SK-N-SH (cell line): ENCODE results near the gene NUP50. TPM values are rescaled to one million over a fixed set of nuclear protein-coding genes. Genes with fewer than 3 reads are reported as not detected.

Experiments
- CTCF ChIA-PET: fragments of 300-600, 350-600 bp; formaldehyde crosslinking; extraction: SDS; loops from one replicate; lab custom pipeline; 2021; lab: Yijun Ruan, JAX
- POLR2A ChIA-PET: fragments of 350-600 bp; sonication (Branson Sonifier 250); formaldehyde crosslinking; extraction: SDS; loops from one replicate; lab custom pipeline; 2020; ENCODE audit warnings: antibody characterized with exemption, inconsistent platforms; lab: Yijun Ruan, JAX
- DNase-seq: peaks from one replicate; pipeline ENCODE4 v3.0.0; 2012
- H2AFZ ChIP-seq: fragments of 200-600 bp; sonication (generic); 2 replicates; pipeline ENCODE4 v1.8.1; 2016; ENCODE audit warnings: antibody characterized with exemption, mild to moderate bottlenecking, low read depth
- H3F3A ChIP-seq: fragments of 200-600 bp; sonication (generic); replicated peaks from 2 replicates; pipeline ENCODE3; 2016; ENCODE audit warnings: antibody characterized with exemption, mild to moderate bottlenecking; ENCODE audit not compliant: insufficient read depth
- H3K27ac ChIP-seq, 2 experiments: fragments of 200-500 bp in 1 of 2; fragments of 200-600 bp in 1 of 2; sonication (Bioruptor generic) in 1 of 2; sonication (generic), shearing (Covaris generic) in 1 of 2; 2 replicates each; pipeline versions ENCODE4 v1.5.1 to v1.6.1; 2014 to 2016; ENCODE audit warnings: low read depth in 2 of 2, inconsistent platforms in 1 of 2, low read length in 1 of 2, mild to moderate bottlenecking in 1 of 2, mixed read lengths in 1 of 2
- H3K27me3 ChIP-seq: fragments of 200-600 bp; sonication (generic), shearing (Covaris generic); 2 replicates; pipeline ENCODE4 v1.6.1; 2016; ENCODE audit warnings: mixed run types; ENCODE audit not compliant: insufficient read depth
- H3K36me3 ChIP-seq, 2 experiments: fragments of 200-500 bp in 1 of 2; fragments of 200-600 bp in 1 of 2; sonication (Bioruptor generic) in 1 of 2; sonication (generic) in 1 of 2; replicated peaks in 1 of 2; 2 replicates each; pipeline versions ENCODE3 to v1.5.1; 2014 to 2016; ENCODE audit warnings: low read length in 1 of 2, mild to moderate bottlenecking in 1 of 2; ENCODE audit not compliant: insufficient read depth in 2 of 2, control insufficient read depth in 1 of 2
- H3K4me1 ChIP-seq, 2 experiments: fragments of 200-500 bp in 1 of 2; fragments of 200-600 bp in 1 of 2; sonication (Bioruptor generic) in 1 of 2; sonication (generic), shearing (Covaris generic) in 1 of 2; 2 replicates each; pipeline versions ENCODE4 v1.5.1 to v1.6.1; 2014 to 2016; ENCODE audit warnings: low read depth in 1 of 2, low read length in 1 of 2, mixed run types in 1 of 2; ENCODE audit not compliant: insufficient read depth in 2 of 2, control insufficient read depth in 1 of 2
- H3K4me2 ChIP-seq: fragments of 200-600 bp; sonication (generic), shearing (Covaris generic); 2 replicates; pipeline ENCODE4 v1.6.1; 2017; ENCODE audit warnings: mixed run types
- H3K4me3 ChIP-seq, 2 experiments: fragments of 200-500 bp in 1 of 2; fragments of 200-600 bp in 1 of 2; sonication (Bioruptor generic) in 1 of 2; sonication (generic), shearing (Covaris generic) in 1 of 2; 2 replicates each; pipeline versions ENCODE4 v1.5.1 to v1.8.1; 2014 to 2016; ENCODE audit warnings: low read depth in 2 of 2, inconsistent platforms in 1 of 2, low read length in 1 of 2, mild to moderate bottlenecking in 1 of 2, mixed read lengths in 1 of 2, moderate library complexity in 1 of 2
- H3K79me2 ChIP-seq: fragments of 200-600 bp; sonication (generic); 2 replicates; pipeline ENCODE4 v1.8.1; 2017; ENCODE audit warnings: mild to moderate bottlenecking; ENCODE audit not compliant: insufficient read depth
- H3K9ac ChIP-seq: fragments of 200-600 bp; sonication (generic); 2 replicates; pipeline ENCODE4 v1.6.1; 2017; ENCODE audit warnings: mixed run types
- H3K9me2 ChIP-seq: fragments of 200-600 bp; sonication (generic); 2 replicates; pipeline ENCODE4 v1.6.1; 2017; ENCODE audit warnings: mixed run types
- H3K9me3 ChIP-seq: fragments of 200-600 bp; sonication (generic); 2 replicates; pipeline ENCODE4 v1.6.1; 2017; ENCODE audit warnings: mixed run types, mild to moderate bottlenecking, moderate library complexity
- H4K20me1 ChIP-seq: fragments of 200-600 bp; sonication (generic); 2 replicates; pipeline ENCODE4 v1.6.1; 2017; ENCODE audit warnings: mild to moderate bottlenecking, mixed run types; ENCODE audit not compliant: insufficient read depth
- ELF1 ChIP-seq: IDR thresholded peaks from 2 replicates; pipeline ENCODE4 v1.4.0; 2012
- EP300 ChIP-seq, 2 experiments: IDR thresholded peaks; 2 replicates each; pipeline versions ENCODE4 v1.4.0 to v1.6.1; 2012; ENCODE audit warnings: borderline replicate concordance in 1 of 2, low read depth in 1 of 2, low read length in 1 of 2
- JUND ChIP-seq: IDR thresholded peaks from 2 replicates; pipeline ENCODE4 v1.4.0; 2012
- MXI1 ChIP-seq: IDR thresholded peaks from 2 replicates; pipeline ENCODE4 v1.6.1; 2012; ENCODE audit warnings: mild to moderate bottlenecking, low read depth, low read length, improper control_type of control experiment
- NFIC ChIP-seq: IDR thresholded peaks from 2 replicates; pipeline ENCODE4 v1.4.0; 2012; ENCODE audit warnings: borderline replicate concordance
- POLR2AphosphoS5 ChIP-seq: IDR thresholded peaks from 2 replicates; pipeline ENCODE4 v1.6.1; 2012; ENCODE audit warnings: low read depth, low read length
- RAD21 ChIP-seq: IDR thresholded peaks from 2 replicates; pipeline ENCODE4 v1.6.1; 2012; ENCODE audit warnings: mild to moderate bottlenecking, low read length
- USF2 ChIP-seq: fragments of 150-350 bp; IDR thresholded peaks from 2 replicates; pipeline ENCODE4 v1.6.1; 2017; ENCODE audit warnings: antibody characterized with exemption, low read length, low read depth, borderline replicate concordance
- YY1 ChIP-seq: IDR thresholded peaks from 2 replicates; pipeline ENCODE4 v1.4.0; 2012; ENCODE audit warnings: low read depth, mild to moderate bottlenecking
- WGBS: methylation state at CpG from one replicate; pipeline ENCODE4 v1.1.6; 2017; ENCODE audit warnings: low lambda C conversion rate; 5-methylcytosine and 5-hydroxymethylcytosine counted together
- polyA plus RNA-seq, 3 experiments: library from polyadenylated mRNA; depleted of rRNA; stranded (reverse); fragments of >200 nt; gene quantifications; 2 replicates each; pipeline ENCODE4 v1.2.3, GENCODE V29; 2012
- TF ChIP-seq, protein P1 (sequence below): IDR thresholded peaks from 2 replicates; pipeline ENCODE4; 2012

The NUP50 gene
- polyA plus RNA-seq, 1 of the 3 experiments (the other 2 are of a cell fraction), result 4.7 TPM

DNA sequence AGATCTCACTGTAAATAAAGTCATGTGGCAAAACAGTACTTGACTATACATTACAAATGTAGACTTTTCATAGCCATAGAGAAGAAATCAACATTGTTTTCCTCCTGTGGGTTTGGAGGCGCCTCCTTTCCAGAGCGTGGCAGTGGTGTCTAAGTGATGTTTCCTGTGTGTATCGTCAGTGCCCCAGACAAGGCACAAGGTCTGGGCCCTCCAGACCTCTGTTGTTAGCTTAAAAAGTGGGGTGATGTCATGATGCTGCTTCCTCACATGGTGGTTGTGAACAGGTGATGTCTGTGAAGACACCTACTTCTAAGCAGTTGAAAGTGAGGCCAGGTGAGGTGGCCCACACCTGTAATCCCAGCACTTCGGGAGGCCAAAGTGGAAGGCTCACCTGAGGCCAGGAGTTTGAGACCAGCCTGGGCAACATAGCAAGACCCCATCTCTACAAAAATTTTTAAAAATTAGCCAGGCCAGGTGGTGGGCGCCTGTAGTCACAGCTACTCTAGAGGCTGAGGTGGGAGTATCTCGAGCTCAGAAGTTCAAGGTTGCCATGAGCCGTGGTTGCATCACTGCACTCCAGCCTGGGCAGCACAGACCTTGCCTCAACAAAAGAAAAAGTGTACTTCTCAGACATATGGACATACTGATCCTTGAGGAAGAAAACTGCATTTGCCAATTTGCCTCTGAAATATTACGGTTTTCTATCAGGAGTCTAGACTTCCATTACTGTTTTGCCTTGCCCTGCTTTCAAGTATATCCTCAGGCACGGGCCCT lies 15.7 kb downstream of the NUP50 start:
- peaks cover 61 to 66% of the 10 kb centered on the region in 2 experiments for H3K36me3 ChIP-seq
- CTCF ChIA-PET, result no interaction called here
- no peaks in the 10 kb centered on the region for H3K4me1 ChIP-seq
- TF ChIP-seq USF2 (no peak), YY1 (no peak), ELF1 (no peak), NFIC (no peak)
- TF ChIP-seq, all 33 proteins: peak for 0
- H3K9me3 ChIP-seq, result no peaks in the 10 kb centered on the region
- H3K4me2 ChIP-seq, result no peak overlapping the region
- H3K9ac ChIP-seq, result no peak overlapping the region
- no peak overlapping the region for H2AFZ ChIP-seq
- H3K4me3 ChIP-seq, result no peak overlapping the region
- DNase-seq, result no peak
- H3F3A ChIP-seq, result no peaks in the 10 kb centered on the region
- no peaks in the 10 kb centered on the region for H3K9me2 ChIP-seq
- peaks cover 29% of the 10 kb centered on the region; the same call in 1 of the 2 replicates for H4K20me1 ChIP-seq
- peaks cover 87% of the 10 kb centered on the region for H3K79me2 ChIP-seq
- H3K27me3 ChIP-seq, result no peaks in the 10 kb centered on the region
- 97% methylated on average over 9 of the region's 9 CpGs for WGBS
- POLR2A ChIA-PET, result no interaction called here
- H3K27ac ChIP-seq, result no peak overlapping the region

- 89% methylated on average over 14 of the region's 14 CpGs for WGBS
- Histone ChIP-seq H3K9me2 (no peaks in the 10 kb centered on the region), H3K27ac (no peak overlapping the region)
- TF ChIP-seq RAD21 (no peak), USF2 (no peak), NFIC (no peak), ELF1 (no peak), EP300 (IDR thresholded peaks at IDR 0.05; ENCODE audit: borderline replicate concordance in 1 of 2, low read depth in 1 of 2, low read length in 1 of 2) (no peak), MXI1 (no peak), JUND (no peak), POLR2AphosphoS5 (no peak)
- TF ChIP-seq, protein P1, sequence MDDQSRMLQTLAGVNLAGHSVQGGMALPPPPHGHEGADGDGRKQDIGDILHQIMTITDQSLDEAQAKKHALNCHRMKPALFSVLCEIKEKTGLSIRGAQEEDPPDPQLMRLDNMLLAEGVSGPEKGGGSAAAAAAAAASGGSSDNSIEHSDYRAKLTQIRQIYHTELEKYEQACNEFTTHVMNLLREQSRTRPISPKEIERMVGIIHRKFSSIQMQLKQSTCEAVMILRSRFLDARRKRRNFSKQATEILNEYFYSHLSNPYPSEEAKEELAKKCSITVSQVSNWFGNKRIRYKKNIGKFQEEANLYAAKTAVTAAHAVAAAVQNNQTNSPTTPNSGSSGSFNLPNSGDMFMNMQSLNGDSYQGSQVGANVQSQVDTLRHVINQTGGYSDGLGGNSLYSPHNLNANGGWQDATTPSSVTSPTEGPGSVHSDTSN, result no peak
- TF ChIP-seq, all 33 proteins: peak for 0
- no peak overlapping the region for H2AFZ ChIP-seq
- ChIA-PET CTCF (interaction anchor here (1.7 kb wide), 1 partner anchor 28 kb away, joined by 5 read pairs; no protein-coding TSS in a partner anchor), POLR2A (no interaction called here)
- H3F3A ChIP-seq, result no peaks in the 10 kb centered on the region
- DNase-seq, result no peak
- H3K27me3 ChIP-seq, result no peaks in the 10 kb centered on the region
- H3K9ac ChIP-seq, result no peak overlapping the region
- H3K9me3 ChIP-seq, result no peaks in the 10 kb centered on the region
- peaks cover 29% of the 10 kb centered on the region; the same call in 1 of the 2 replicates for H4K20me1 ChIP-seq
- H3K79me2 ChIP-seq, result peaks cover 79% of the 10 kb centered on the region
- no peaks in the 10 kb centered on the region for H3K4me1 ChIP-seq
- no peak overlapping the region for H3K4me2 ChIP-seq
- H3K36me3 ChIP-seq, result peaks cover 60 to 68% of the 10 kb centered on the region in 2 experiments
- no peak overlapping the region for H3K4me3 ChIP-seq
Observed at GRCh38 chr22:45180146-45180679, 16.5 kb downstream of the NUP50 start.
